HG02798 (cell line): ENCODE results near the gene KRTAP4-3.
"Not testable (repeated sequence)": the region's sequence is repeated elsewhere in the genome, so short reads cannot be mapped to it uniquely, and the experiment has no call there.

Experiments
- ATAC-seq: cut with Tn5 transposase; IDR thresholded peaks from one replicate; pipeline ENCODE4 v1.9.1; 2021; ENCODE audit warnings: mild to moderate bottlenecking; ENCODE audit not compliant: unreplicated experiment, poor library complexity

Gene KRTAP4-3

GRCh38 chr17:41168121-41168520 is at the start of gene KRTAP4-3:
TSS of gene KRTAP4-3 (minus strand) at chr17:41168221. CDS start at chr17:41168172, 49 bp downstream.
- no peak for ATAC-seq

GRCh38 chr17:41215681-41216080 is 47.7 kb upstream of the KRTAP4-3 start:
- no peak for ATAC-seq

GRCh38 chr17:41212524-41213169 is 44.6 kb upstream of the KRTAP4-3 start:
- no peak for ATAC-seq

GRCh38 chr17:41211845-41212466 is 43.9 kb upstream of the KRTAP4-3 start:
- no peak for ATAC-seq

- ATAC-seq: no peak
These were observed 31.5 kb upstream of the KRTAP4-3 start for GRCh38 chr17:41199421-41200078.

- ATAC-seq: no peak
These were observed 28.0 kb upstream of the KRTAP4-3 start for GRCh38 chr17:41196068-41196467.

GRCh38 chr17:41190328-41190727 is 22.3 kb upstream of the KRTAP4-3 start:
- no peak for ATAC-seq

- ATAC-seq: not testable (repeated sequence)
These were observed 21.9 kb upstream of the KRTAP4-3 start, which contains the start of gene KRTAP9-1 for GRCh38 chr17:41189837-41190318. TSS of gene KRTAP9-1 (plus strand) at chr17:41189887. CDS start at chr17:41189887, 0 bp downstream.

GRCh38 chr17:41186872-41187271 is 18.9 kb upstream of the KRTAP4-3 start:
- ATAC-seq: no peak

GRCh38 chr17:41185001-41185400 is 17.0 kb upstream of the KRTAP4-3 start:
- no peak for ATAC-seq

GRCh38 chr17:41184480-41184961 is 16.5 kb upstream of the KRTAP4-3 start, which contains the start of gene KRTAP4-1:
TSS of gene KRTAP4-1 (minus strand) at chr17:41184911. CDS start at chr17:41184854, 57 bp downstream.
- ATAC-seq: no peak

- ATAC-seq: no peak
These were observed 11.0 kb upstream of the KRTAP4-3 start for GRCh38 chr17:41178843-41179616.

GRCh38 chr17:41178341-41178740 is 10.3 kb upstream of the KRTAP4-3 start:
- no peak for ATAC-seq

GRCh38 chr17:41177727-41178271 is 9.8 kb upstream of the KRTAP4-3 start, which contains the start of gene KRTAP4-2:
TSS of gene KRTAP4-2 (minus strand) at chr17:41178221. CDS start at chr17:41178164, 57 bp downstream.
- no peak for ATAC-seq

- ATAC-seq: no peak
These were observed 8.8 kb upstream of the KRTAP4-3 start for GRCh38 chr17:41176744-41177387.

- ATAC-seq: no peak
These were observed 3.9 kb upstream of the KRTAP4-3 start for GRCh38 chr17:41171886-41172285.

- no peak for ATAC-seq
These were observed 460 bp downstream of the KRTAP4-3 start for GRCh38 chr17:41167561-41167960.

GRCh38 chr17:41163828-41164227 is 4.2 kb downstream of the KRTAP4-3 start:
- ATAC-seq: no peak

GRCh38 chr17:41160648-41161047 is 7.4 kb downstream of the KRTAP4-3 start, which contains the start of gene KRTAP4-4:
TSS of gene KRTAP4-4 (minus strand) at chr17:41160748. CDS start at chr17:41160691, 57 bp downstream.
- no peak for ATAC-seq
